Stimulated activated CD8-positive, alpha-beta memory T cell treated with anti-CD3 and anti-CD28 coated beads, Interleukin-4, amount 100 ng/mL, for 1 hour (primary cell): ENCODE data around the gene CD3G.
A peak's percentile ranks its signal among the peaks of the same experiment; 100 is the strongest.
"Not testable (repeated sequence)": the region's sequence is repeated elsewhere in the genome, so short reads cannot be mapped to it uniquely, and the experiment has no call there.

ENCODE experiments used
- DNase-seq, 2 donors: peaks; one replicate each; pipeline ENCODE4 v3.0.0-alpha.2; 2020; ENCODE audit warnings: low read depth in 2 of 2, low spot score in 1 of 2

The CD3G gene

DNA sequence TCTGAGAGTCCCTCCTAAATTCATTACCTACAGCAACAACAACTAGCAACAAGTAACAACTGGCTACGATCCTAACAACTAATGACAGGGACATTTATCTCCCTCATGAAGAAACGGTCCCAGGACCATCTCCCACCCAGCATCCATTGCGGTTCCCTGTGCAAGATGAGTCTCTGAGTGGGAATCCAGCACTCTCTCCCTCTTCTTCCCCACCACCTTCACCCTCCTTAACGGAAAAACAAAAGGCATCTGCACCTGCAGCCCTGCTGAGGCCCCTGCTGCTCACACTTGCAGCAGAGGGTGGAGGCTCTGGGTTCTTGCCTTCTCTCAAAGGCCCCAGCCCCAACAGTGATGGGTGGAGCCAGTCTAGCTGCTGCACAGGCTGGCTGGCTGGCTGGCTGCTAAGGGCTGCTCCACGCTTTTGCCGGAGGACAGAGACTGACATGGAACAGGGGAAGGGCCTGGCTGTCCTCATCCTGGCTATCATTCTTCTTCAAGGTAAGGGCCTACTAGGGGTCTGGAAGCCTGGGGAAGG, at the start of gene CD3G:
CD3G (plus strand) TSS at position 364 of the 535 bp plus-strand sequence; CDS start at position 444, 80 bp downstream.
- DNase-seq, result peak in 1 of 2 donors; percentile 42

GRCh38 chr11:118295199-118295598, 48.9 kb upstream of the CD3G start:
- DNase-seq, result no peak

DNA sequence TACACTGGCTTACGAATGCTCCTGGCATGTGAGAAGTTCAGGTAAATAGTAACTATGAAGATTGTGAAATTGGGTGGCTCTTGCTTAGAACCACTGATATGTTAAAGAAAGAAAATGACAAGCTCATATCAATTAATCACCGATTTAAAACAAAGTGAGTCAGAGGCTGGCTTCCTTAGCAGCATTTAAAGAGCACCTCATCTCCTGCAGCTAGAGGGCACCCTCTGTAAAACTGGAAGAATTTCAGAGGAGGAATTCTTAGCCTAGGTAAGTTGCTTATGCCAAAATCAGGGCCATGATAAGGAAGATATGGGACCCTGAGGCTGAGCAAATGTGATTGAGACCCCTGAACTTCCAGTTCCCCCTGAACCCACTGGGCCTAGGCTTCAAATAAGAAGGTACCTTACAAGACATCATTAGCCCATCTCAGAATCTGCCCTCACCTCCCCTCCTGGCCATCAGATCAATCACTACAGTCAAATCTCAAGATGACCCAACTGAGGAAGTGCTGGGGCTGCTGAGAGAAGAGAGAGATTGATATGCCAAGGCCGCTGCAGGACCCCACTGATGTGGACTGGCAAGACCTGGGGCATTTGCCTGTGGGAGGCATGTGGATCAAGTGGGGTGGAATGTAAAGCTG, 48.2 kb upstream of the CD3G start:
- no peak for DNase-seq

DNA sequence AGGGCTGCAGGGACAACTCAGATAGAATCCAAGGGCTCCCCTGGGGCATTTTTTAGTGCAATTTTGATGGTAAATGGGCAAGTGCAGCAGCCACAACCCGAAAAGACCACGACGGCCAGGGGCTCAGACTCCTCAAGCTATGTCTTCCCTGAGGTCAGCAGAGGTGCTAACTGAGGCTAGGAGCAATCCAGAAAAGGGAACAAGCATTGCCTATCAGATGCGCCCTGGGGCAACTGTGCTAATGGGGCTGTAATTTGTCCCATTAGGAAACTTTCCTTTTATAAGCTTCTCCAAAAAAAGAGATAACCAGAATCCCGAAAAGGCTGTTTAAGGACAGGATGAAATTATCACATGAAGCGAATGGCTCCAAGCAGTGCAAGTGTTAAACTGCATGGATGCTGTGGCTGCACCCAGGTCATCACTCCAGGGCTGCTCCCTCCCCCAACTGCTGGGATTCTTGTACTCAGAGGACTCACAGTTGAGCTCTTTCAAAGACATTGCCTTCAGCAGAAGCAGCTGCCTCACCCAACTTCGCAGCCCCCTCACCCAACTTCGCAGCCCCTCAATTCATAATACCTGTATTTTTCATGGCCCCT, 42.4 kb upstream of the CD3G start:
- no peak for DNase-seq

DNA sequence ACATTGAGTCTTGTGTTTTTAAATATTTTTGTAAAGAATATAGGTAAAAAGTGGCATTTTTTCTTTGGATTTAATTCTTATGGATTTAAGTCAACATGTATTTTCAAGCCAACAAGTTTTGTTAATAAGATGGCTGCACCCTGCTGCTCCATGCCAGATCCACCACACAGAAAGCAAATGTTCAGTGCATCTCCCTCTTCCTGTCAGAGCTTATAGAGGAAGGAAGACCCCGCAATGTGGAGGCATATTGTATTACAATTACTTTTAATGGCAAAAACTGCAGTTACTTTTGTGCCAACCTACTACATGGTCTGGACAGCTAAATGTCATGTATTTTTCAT, 39.9 kb upstream of the CD3G start:
- no peak for DNase-seq

GRCh38 chr11:118304568-118305248, 39.4 kb upstream of the CD3G start, which contains the start of gene CD3E:
TSS of gene CD3E (plus strand) at chr11:118304730. CDS start at chr11:118304953, 223 bp downstream.
- DNase-seq, result peak in 1 of 2 donors; percentile 42

DNA sequence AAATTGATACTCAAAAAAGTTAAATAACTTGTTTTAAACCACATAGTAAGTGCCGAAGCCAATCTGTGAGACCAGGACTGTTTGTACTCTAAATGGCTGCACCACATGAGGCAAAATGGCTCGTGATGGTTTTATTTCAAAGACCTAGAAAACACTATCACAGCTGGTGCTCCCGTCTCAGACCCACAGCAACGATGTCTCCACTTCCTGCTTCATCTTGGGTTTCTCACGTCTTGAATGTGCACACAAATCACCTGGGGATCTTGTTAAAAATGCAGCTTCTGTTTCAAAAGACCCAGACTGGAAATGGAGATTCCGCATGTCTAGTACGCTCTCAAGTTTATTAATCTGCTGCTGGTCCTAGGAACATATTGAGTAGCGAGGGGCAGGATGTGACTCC, 38.4 kb upstream of the CD3G start:
- DNase-seq, result no peak

GRCh38 chr11:118306556-118306955, 37.6 kb upstream of the CD3G start:
- no peak for DNase-seq

DNA sequence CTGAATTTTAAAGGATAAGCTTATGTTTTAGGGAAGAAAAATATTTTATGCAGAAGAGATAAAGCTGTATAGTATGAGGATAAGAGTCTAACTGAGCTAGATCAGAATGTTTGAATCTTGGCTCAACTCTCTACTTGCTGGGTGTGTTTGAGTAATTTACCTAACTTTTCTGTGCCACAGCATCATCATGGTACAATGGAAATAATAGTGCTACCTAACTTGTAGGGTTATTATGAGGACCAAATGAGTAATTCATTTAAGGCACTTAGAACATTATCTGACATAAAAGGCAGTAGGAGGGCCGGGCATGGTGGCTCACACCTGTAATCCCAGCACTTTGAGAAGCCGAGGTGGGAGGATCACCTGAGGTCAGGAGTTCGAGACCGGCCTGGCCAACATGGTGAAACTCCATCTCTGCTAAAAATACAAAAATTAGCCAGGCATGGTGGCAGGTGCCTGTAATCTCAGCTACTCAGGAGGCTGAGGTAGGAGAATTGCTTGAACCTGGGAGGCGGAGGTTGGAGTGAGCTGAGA, 35.1 kb upstream of the CD3G start:
- DNase-seq, result not testable (repeated sequence)

DNA sequence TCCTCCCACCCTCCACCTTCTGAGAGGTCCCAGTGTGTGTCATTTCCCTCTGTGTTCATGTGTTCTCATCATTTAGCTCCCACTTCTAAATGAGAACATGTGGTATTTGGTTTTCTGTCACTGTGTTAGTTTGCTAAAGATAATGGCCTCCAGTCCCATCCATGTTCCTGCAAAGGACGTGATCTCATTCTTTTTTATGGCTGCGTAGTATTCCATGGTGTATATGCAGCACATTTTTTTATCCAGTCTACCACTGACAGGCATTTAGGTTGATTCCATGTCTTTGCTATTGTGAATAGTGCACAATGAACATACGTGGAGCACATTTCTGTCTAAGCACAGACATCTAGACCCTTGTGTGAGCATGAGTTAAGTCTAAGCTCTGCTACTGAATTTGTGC, 33.9 kb upstream of the CD3G start:
- no peak for DNase-seq

DNA sequence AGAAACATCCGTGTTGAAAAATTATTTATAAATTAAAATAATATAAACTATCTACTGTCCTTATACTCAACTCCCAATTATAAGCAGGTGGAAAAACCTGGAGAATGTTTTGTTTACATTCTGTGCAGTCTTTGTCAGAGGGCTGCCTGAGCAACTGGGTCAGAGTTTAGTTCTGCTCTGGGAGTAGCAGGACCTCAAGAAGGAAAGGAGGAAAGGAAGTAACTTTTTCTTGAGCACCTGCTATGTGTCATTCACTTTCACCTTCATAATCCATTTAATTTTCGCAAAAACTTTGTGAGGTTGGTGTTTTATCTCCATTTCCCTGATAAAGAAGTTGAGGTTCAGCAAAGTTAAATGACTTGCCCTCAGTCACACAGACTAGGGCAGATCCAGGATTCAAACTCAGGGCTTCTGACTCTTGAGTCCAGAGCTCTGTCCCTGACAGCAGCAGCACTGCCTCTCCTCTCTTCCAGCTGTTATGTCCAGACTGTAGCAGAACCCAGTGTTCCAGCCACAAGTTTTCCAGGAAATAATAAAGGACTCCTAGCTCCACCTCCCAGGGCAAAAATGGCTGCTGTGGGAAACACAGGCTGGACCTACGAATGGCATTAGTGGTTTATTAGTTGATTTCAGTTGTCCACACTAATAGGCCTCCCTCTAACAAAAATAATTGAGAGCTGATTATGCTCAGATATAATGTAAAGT, 33.2 kb upstream of the CD3G start:
- no peak for DNase-seq

DNA sequence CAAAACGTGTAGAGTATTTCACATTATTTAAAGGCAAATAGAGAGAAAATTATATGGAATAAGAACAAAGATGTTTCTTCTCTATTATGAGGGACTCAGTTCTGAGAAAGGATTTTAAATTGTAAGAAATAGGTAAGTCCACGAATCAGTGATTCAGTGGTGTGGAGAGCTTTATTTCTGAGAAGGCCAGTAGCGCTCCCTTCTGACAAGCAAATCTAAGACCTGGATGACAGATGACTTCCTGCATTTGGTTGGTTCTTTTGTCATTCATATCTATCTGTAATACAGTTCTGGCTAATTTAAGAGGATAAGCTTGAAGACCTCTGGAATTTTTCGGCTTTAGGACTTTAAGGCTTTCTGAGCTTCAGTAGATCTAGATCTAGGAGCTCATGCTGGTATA, 32.6 kb upstream of the CD3G start:
- no peak for DNase-seq

DNA sequence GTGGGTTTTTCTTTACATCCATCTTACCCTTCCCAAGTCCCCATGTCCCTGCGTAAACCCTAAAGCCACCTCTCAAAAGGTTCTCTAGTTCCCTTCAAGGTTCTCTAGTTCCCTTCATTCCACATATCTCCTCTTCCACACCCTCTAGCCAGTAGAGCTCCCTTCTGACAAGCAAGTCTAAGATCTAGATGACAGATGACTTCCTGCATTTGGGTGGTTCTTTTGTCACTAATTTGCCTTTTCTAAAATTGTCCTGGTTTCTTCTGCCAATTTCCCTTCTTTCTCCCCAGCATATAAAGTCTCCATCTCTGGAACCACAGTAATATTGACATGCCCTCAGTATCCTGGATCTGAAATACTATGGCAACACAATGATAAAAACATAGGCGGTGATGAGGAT, 31.8 kb upstream of the CD3G start:
- DNase-seq, result no peak

- DNase-seq, result no peak
These were observed 30.9 kb upstream of the CD3G start for GRCh38 chr11:118313242-118313641.

DNA sequence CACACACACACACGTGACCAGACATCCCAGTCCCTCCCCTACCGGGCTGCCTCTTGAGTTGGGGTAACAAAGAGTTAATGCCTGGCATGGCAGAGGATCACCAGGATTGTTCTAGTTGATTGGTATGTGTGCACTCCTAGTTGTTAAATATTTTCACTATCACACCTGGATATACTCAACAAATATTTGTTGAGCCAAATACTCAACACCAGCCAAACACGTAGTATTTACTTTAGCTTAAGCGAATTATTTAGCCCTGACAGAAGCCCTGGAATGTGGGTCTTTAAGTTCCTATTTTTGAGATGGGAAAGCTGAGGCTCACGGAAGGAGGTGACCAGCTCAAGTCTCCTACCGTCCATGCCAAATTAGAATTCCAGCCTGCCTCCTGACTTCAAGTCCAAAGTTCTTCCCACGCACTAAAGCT, 29.1 kb upstream of the CD3G start:
- no peak for DNase-seq

- DNase-seq, result no peak
These were observed 26.0 kb upstream of the CD3G start for GRCh38 chr11:118318124-118318523.

DNA sequence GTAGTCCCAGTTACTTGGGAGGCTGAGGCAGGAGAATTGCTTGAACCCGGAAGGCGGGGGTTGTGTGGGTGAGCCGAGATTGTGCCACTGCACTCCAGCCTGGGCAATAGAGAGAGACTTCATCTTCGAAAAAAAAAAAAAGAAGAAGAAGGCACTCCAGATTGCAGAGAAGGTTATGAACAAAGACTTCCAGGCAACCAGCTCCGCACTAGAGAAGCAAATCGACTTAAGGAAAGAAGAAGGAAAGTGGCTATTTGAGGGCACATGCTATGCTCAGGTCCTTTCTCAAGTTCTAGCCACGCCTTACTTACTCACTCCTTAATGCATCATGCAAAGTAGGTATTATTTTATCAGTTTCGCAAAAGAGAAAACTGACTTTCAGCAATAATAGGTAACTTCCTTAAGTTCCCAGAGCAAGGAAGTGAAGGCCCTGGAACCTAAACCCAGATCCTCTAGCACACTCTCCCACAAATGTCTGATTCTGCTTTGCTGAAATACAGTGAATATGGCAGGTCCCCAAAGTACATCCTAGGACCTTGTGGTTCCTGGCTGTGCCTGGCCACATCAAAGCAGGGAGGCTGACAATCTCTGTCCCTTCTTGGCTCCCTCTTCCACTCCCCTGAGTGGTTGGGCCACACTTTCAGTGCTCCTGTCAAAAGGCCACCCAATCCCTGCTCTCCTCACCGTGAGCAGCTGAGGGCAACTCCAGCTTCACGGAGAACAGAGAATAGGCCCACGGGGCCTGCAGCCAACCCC, 25.4 kb upstream of the CD3G start:
- DNase-seq, result no peak

DNA sequence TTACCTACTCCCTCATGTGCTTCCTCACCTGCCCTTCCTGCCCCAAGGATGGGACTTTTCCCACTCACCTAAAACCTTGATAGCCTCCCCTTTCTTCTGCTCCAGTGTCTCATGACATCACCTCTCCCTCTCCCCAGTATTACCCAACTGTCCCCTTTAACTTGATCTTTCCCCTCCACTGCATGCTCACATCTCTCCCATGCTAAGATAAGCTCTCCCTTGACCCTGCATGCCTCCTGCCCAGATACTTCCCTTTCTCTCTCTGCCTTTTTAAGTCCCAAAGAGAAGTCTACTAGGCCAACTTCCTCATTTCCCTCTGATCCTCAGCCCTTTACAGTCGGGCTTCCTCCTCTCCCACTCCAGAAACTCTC, 24.8 kb upstream of the CD3G start:
- no peak for DNase-seq

GRCh38 chr11:118320515-118320914, 23.6 kb upstream of the CD3G start:
- DNase-seq, result no peak

DNA sequence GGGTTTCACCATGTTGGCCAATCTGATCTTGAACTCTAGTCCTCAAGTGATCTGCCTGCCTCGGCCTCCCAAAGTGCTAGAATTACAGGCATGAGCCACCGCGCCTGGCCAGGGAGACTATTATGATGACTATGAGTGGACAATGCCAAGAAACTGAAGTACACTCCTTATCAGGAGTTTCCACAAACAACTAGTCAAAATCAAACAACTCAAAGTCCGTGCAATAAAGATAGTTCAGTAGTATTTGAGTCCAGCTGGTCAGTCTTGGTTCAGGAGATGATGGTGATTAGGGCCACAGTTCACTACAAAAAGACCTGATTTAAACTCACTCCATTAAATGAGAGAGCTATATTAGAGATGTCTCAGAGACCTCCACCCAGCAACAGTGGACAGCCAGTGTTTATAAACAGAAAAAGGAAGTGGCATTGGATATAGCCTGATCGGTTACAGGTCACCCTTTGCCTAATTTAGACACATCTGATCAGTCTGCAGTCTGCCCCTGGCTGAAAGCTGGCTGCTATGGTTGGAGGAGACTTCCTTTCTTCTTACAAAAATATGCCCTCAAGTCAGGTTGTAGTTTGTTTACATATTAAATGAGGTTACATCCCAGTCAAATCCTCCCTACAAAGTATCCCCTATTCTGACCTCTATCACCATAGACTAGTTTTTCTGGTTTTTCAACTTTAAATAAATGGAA, 22.6 kb upstream of the CD3G start:
- DNase-seq, result no peak
